HG03095 (cell line): ENCODE data around the gene DST.

Experiments
- ATAC-seq: cut with Tn5 transposase; IDR thresholded peaks from one replicate; pipeline ENCODE4 v1.9.1; 2021; ENCODE audit warnings: moderate library complexity; ENCODE audit not compliant: unreplicated experiment

Gene DST

DNA sequence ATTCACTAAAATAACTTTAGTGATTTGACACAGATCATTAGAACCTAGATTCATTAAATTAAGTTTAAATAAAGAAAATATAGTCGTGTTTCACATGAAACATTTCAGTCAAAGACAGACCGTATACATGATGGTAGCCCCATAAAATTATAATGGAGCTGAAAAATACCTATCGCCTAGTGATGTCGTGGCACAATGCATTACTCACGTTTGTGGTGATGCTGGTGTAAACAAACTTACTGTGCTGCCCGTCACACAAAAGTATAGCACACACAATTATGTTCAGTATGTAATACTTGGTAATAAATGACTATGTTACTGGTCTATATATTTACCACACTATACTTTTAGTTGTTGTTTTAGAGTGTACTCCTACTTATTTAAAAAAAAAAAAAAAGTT lies 17.3 kb downstream of the DST start:
- ATAC-seq = no peak

DNA sequence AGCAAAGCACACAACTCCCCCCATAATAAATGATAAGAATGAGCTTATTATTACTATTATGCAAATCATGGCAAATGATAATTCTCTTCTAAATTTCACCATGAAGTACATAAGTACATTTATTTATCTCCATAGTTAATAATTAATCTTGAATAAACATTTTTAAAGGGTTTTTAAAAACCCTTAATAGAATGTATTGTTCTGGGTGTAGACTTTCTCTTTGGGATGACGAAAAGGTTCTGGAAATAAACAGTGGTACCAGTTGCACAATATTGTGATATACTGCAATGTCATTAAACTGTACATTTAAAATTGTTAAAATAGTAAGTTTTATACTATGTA lies 18.0 kb downstream of the DST start:
- ATAC-seq = no peak

DNA sequence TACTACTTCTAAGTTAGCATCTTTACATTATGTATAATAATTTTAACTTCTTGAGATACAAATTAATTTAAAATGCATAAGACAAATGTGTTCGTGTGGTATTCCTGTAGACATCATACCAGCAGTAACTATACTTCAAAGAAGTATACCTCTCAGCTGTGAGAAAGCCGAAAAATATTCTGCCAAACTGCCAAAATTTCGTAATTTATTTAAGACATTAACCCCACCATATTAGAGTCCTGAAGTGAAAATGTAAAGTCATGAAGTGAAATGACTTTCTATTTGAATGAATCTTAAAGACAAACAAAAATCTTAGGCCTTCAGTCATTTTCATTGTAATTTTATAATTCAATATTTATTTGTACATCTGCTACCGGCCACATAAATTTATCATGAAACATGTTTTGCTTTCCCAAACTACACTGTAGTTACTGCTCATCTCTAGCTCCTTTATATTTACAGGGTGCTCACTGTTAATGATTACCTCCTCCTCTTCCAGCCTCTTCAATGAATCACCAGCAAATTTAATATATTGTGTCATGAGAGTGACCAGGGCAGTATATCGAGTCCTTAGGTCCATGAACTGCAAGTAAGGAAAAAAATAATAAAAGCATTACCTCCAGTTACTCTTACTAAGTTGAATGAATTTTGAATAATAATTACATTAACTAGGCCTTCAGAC lies 18.5 kb downstream of the DST start:
- ATAC-seq = no peak

DNA sequence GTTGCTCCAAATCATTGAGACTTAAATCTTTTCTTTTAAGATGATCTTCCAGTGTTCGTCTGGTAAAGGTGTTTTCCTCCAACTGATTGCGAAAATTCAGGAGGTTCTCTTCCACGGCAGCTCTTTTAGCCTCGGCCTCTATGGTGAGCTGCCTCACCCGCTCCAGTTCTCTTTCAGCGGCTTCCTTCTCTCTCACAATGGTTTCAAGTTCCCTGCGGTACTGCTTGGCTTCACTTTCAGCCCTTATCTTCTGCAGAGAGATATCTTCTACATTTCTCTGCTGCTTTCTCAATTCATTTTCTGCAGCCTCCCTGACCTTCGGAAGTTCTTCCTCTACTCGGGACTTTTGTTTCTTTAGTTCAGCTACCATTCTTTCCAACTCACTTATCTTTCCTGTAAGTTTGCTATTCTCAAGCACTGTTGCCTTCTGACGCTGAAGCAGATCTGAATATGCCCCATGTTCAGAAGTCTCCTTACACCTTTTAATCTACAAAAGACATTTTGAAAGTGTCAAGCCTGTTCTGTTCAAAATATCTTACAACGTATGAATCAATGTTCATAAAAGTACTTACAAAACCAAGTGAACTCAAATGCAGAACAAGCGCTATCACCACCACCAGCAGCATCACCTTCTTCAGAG lies 22.3 kb downstream of the DST start:
- ATAC-seq = no peak

DNA sequence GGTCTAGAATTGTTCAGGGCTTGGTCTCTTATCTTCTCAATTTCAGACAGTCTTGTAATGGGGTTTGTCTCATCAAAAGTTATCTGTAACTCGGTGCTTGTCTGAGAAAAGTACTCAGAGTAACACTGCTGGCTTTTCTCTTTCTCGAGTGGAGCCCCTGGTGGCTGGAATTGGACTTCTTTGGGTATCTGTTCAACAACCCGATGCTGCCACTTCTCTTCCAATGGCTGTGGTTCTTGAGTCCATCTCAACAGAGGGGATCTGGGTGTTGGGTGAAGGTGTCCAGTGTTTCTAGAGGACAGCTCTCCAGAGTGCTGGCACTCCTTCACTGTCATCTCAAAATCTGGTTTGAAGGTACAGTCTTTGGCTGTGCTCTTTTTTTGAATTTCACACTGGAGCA lies 24.6 kb downstream of the DST start:
- no peak for ATAC-seq

DNA sequence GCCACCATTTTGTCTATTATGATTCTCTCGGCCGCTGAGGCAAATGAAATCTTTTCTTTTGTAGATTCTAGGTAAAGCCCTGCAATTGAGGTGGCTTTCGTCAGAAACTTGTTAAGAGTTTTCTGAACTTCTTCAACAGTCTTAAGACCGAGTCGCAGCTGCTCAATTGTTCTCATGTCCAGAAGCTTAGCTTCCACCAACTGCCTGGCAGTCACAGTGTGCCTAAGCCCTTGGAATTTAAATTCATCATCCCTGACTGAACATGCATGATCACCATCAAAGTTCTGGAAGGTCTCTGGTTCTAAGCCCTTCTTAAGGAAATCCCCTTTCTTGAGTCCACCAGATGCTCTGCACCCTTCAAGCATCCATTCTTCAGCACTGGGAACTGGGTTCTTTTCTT lies 25.7 kb downstream of the DST start:
- no peak for ATAC-seq

DNA sequence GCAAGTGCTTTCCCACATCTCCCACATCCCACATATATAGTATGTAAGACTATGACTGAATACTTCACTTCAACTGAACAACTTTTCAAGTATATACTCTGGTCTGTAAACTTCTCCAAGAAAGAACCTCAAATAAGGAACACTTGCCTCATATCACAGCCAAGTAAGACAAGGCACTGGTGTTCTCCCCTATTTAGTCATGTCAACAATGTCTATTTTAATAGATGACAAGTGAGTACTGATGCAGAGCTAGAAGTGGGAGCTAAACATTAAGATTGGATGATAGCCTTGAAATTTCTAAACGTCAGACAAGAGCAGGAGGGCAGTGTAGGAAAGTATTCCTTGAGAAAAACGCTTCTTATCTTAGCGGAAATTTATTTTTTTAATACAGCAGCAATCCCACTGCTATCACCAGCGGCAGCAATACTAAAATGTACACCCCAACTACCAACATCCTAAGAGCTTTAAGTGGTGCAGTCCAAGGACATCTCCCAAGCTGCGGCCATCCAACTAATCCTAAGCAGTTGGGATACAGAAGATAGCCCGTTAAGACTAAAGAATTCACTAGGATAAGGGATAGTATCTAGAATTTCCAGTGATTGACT lies 29.3 kb downstream of the DST start:
- no peak for ATAC-seq

DNA sequence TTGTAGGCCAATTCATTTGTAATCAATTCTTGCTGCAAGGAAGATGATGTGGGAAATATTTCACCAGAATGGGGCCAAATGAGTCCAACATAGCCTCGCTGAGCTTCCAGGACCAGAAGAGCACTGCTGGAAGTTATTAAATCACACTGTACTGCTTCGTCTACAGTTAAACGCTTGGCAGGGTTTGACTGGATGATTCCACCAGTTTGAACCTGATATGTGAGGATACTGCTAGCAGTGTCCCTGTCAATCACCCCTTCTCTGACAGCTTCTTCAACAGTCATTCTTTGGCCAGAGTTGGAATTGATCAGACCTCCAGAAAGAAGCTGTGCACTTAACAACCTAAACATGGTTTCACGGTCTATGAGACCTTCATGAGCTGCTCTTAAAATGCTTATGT lies 34.4 kb downstream of the DST start:
- ATAC-seq = no peak

DNA sequence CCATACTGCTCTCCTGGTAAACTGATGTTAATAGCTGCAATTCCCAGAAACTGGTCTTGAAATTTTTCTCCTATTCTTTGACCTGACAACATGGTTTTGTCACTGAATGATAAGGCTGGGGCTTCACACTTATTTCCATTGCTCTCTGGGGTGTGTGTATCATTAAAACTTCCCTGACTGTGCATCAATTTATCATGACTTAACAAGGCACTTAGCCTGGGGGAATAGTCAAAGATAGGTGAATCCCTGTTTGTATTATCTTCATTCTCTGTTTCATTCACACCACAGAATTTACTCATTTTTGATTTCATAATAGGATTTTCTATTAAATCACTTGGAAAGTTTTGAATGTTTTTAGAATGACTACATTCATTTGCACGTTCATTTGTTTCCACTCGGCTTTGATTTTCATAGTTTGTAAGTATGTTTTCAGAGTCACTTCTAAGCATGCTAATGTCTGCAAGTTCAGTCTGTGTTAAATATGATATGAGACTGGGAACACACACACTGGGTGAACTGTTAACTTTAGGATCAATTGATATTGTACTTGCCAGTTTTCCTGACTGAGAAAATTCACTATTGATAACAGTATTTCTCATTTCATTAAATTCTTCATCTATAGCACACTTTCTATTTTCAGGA lies 35.5 kb downstream of the DST start:
- ATAC-seq = no peak

DNA sequence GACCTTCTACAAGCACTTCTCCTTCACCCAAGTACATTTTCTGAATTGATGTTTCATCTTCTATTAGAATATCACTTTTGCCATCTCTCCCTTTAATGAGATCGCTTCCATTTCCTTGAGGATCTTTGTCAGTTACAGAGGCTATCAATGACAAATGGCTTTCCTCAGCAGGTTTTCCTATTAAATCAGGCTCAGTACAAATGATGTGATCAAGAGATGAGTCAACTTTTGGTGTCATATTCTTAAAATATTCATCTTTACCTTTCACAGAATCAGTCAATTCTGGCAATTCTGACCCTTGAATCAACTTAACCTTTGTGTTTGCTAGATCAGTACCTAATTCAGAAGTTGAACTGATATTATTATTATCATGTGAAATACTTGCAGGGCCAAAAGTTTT lies 37.3 kb downstream of the DST start:
- no peak for ATAC-seq

DNA sequence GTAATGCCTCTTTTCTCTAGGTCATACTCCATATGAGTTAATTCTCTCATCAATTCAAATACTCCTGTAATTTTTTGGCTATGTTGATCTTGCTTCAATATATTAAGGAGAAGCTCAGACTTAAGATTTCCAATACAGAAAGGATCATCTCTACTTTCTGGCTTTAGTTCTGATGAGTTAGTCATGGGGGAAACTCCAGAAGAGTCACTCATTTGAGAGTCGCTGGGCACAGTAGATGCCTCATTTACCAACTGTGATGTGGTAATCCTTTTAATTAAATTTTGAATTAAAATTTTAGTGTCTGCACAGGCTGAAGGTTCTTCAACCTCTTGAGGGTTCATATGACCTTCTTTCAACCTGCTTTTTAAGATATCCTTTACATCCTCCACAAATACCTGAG lies 38.5 kb downstream of the DST start:
- ATAC-seq = no peak

DNA sequence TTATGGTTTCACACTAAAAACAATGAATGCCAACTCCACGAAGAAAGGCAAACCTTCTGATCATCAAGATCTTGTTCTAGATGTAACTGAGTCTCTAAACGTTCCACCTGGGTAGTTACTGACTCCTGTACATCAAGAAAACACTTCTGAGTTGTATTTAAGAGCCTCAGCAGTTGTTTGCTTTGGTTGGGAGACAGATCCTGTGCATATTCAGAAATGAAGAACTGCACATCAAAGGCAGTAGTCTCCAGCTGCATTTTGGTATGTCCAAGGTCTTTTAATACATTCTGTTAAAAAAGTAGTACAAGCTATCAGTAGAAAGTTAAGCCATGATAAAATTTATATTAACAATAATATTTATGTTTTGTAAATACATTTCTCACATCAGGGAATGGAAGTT lies 41.3 kb downstream of the DST start:
- ATAC-seq = no peak

DNA sequence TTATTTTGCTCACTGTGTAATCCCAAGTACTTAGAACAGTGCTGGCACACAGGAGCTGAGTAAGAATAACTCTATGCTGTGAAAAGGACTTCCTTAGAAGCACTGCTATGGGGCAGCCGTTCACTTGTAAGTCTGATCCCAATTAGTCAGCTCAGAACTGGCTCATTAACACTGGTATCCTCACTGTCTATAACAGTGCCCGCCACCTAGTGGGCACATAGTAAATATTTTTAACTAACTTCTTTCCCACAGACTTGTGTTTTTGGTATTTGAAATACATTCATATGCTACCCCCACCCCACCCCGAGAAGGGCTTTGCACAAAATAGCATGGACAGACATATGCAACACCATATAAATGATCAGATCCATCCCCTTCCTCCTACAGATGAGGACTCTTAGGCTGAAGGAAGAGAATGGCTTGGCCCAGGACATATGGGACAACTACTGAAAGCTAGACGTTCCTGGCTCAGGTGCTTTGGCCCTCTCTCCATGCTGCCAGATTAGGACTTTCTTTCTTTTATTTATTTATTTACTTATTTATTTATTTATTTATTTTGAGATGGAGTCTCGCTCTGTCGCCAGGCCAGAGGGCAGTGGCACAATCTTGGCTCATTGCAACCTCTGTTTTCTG lies 47.1 kb downstream of the DST start:
- ATAC-seq = peak; percentile 21

DNA sequence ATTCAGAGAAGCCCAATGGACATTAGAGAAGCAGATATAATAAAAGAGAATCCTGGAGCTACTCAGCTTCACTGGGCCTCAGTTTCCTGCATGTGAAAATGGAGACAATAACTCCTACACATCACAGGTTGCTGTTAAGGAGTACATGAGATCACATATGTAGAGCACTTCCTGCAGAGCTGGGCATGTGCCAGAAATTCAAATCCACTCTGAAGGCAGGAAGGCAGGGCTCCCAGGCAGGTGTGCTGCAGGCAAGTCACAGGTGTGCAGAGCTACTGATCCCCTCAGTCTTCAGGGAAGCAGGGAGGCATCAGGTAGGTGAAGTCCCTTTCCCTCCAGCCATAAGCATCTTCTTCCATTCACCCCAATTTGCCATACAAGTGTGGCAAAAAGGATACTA lies 48.0 kb downstream of the DST start:
- no peak for ATAC-seq

DNA sequence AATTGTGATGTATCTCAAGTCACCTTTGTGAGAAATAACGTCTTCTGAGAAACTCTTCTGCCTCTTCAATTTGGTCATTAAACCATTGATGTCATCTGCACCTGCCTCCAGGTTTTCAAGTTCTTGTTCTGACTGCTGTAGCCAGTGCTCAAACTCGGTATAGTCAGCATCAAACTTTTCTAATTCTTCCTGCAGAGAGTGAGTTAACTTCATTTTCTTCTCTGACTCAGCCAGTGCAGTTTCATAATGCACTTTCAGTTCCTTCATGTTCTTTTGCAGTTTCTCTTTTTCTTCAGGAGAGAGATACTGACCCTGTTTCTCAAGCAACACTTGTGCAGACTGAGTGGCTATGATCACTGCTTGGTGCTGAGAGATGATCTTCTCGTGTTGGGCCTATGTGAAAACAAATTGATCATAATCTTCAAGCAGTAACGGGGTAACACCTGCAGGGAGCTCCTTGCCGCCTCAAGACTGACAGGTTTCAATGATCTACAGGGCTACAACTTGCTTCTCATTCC lies 48.8 kb downstream of the DST start:
- peak; percentile 94 for ATAC-seq

DNA sequence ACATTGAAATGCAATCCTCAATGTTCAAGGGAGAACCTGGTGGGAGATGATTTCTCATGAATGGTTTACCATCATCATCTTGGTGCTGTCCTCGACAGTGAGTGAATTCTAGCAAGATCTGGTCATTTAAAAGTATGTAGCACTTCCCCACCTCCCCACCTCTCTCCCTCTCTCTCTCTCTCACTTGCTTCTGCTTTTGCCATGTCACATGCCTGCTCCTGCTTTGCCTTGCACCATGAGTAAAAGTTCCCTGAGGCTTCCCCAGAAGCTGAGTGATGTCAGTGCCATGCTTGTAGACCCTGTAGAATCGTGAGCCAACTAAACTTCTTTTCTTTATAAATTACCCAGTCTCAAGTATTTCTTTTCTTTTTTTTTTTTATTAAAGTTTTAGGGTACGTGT lies 60.5 kb downstream of the DST start:
- ATAC-seq = no peak

DNA sequence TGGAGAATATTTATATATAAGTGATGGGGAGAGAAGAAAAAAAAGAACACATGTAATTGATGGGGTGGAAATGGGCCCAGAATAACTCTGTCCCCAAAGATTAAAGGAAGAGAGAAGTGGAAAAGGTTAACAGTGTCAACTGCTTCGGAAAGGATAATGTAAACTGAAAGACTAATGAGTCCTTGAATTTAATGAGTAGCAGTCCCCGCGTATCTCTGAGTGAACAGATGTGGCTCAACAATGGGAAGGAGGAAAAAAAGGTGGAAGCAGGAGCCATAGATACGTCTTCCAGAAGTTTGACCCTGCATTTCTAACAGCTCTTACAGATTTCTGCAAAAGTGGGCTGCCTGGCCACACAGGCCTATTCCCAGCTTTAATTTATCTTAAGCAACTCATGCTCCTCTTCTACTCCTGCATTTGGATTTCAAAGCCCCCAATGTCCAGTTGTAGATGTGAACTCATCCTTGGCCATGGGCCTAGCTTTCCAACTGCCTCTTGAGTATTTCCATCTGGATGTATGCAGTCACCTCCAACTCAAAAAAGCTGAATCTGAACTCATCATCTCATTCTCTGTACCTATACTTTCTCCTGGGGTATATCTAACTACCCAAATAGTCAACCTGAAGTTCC lies 61.3 kb downstream of the DST start:
- ATAC-seq = no peak

DNA sequence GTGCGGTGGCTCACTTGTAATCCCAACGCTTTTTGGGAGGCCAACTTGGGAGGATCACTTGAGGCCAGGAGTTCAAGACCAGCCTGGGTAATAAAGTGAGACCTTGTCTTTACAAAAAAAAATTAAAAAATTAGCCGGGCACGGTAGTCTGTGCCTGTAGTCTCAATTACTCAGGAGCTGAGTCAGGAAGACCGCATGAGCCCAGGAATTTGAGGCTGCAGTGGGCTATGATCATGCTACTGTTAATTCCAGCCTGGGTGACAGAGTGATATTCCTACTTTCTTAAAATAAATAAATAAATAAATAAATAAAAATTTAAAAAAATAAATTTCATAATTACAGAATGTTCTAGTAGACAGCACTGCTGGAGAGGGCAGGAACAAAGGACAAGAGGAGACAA lies 62.4 kb downstream of the DST start:
- ATAC-seq = no peak

DNA sequence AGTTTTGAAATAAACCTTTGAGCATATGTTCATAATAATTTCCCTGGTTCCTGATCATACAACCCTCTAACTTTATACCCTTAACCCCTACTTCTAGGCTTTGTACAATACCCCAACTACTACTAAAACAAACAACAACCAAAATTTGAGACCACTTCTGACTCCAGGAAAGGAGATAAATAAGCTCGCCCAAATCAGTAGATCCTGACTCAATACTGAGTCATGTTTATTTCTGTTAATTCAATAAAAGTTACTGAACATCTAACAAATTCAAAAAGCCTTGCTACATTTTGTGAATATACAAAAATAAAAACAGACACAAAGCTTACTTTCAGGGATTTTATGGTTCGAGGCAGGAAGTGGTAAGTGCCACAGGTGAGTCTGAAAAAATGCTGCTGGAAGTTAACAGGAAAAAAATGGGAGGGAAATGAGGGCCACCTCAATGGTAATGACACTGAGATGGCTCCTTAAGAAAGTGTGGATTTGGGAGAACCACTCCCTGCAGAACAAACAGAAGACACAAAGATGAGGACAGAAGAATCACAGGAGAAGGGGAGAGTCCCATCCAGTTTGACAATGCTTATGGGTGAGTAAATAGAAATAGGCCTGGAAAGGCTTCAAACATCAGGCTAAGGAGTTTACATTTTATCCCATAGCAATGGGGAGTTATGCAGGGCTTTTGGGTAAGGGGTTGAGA lies 63.4 kb downstream of the DST start:
- no peak for ATAC-seq

DNA sequence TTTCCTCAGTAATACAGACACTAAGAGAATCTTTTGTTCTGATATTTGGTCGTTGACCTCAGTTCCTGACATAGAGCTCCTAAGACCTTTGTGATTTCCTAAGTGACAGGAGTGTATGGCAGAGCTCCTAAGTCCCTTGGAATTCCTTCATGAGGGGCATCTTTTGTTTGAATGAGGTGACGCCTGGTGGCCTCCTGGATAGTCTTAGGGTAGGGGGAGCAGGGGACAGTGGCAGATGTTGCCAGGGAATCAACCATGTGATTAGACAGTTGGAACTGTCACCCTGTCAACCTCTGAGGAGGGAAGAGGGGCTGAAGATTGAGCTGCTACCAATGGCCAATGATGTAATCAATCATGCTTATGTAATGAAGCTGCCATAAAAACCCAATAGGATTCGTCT lies 67.0 kb downstream of the DST start:
- ATAC-seq = no peak

DNA sequence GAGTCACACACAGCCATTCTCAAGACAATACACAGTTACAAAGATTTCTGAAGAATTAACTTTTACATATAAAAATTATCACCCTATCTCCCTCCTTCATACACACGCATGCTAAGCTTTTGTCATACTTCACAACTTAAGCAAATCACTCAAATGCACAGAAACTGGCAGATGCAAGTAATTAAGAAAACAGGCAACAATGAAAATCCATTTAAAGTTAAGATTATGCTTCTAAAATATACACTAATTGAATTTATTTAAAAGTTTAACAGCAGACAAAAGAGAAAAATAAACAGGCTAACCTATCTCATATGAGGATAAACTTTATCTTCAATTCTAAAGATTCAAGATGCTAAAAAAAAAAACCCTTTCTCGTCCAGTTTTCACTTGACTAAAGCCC lies 68.4 kb downstream of the DST start:
- no peak for ATAC-seq
